ENCODE measurements around the gene SPG7.

DNA sequence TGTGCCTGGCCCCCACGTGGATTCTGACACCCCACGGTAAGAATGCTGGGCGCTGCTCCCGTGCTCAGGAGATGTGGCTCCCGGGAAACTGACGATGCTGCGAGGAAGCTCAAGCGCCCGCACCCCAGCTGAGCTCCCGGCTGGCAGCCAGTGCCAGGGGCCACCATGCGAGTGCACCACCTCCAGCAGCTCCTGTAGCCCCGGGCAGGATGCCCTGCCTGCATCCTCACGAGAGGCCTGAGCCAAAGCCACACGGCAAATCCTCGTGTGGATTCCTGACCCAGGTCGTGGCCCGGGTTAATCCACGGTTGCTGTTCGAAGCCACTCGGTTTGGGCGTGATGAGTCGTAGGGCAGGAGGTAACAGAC, 93.7 kb downstream of the SPG7 start:
- no peak for TF ChIP-seq JUND (IDR thresholded peaks at IDR 0.05; ENCODE audit: borderline replicate concordance, low read depth, low read length)
- no peak for TF ChIP-seq JUND (tag; IDR thresholded peaks at IDR 0.05; ENCODE audit: borderline replicate concordance, low read depth, low read length)
- TF ChIP-seq GTF2F1 (IDR thresholded peaks at IDR 0.05; ENCODE audit: low read depth, low read length): no peak
- TF ChIP-seq ARID2 (IDR thresholded peaks at IDR 0.05): no peak
- TF ChIP-seq ZKSCAN3 (CRISPR knock-in tag; IDR thresholded peaks at IDR 0.05): no peak
- TF ChIP-seq TCF15 (CRISPR knock-in tag; IDR thresholded peaks at IDR 0.05): no peak
- TF ChIP-seq SP1 (CRISPR knock-in tag; IDR thresholded peaks at IDR 0.05): no peak
- TF ChIP-seq ZNF785 (CRISPR knock-in tag; IDR thresholded peaks at IDR 0.05): no peak
- TF ChIP-seq, protein P1, sequence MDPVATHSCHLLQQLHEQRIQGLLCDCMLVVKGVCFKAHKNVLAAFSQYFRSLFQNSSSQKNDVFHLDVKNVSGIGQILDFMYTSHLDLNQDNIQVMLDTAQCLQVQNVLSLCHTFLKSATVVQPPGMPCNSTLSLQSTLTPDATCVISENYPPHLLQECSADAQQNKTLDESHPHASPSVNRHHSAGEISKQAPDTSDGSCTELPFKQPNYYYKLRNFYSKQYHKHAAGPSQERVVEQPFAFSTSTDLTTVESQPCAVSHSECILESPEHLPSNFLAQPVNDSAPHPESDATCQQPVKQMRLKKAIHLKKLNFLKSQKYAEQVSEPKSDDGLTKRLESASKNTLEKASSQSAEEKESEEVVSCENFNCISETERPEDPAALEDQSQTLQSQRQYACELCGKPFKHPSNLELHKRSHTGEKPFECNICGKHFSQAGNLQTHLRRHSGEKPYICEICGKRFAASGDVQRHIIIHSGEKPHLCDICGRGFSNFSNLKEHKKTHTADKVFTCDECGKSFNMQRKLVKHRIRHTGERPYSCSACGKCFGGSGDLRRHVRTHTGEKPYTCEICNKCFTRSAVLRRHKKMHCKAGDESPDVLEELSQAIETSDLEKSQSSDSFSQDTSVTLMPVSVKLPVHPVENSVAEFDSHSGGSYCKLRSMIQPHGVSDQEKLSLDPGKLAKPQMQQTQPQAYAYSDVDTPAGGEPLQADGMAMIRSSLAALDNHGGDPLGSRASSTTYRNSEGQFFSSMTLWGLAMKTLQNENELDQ (CRISPR knock-in tag; IDR thresholded peaks at IDR 0.05; ENCODE audit: borderline replicate concordance): no peak
- no peak for TF ChIP-seq BRCA1 (IDR thresholded peaks at IDR 0.05)
- no peak for TF ChIP-seq BRCA1 (CRISPR knock-in tag; IDR thresholded peaks at IDR 0.05)
- TF ChIP-seq CTCF (IDR thresholded peaks at IDR 0.05 in 2 of 3, conservative IDR thresholded peaks at IDR 0.05 in 1 of 3; ENCODE audit: insufficient read depth in 2 of 3, low read depth in 1 of 3, low read length in 3 of 3): no peak
- TF ChIP-seq SIN3A (IDR thresholded peaks at IDR 0.05; ENCODE audit: borderline replicate concordance in 2 of 2, control insufficient read depth in 1 of 2, low read depth in 2 of 2, low read length in 2 of 2): no peak
